GM12878 (cell line): ENCODE results near the gene NRAS. TPM values are rescaled to one million over a fixed set of nuclear protein-coding genes. Genes with fewer than 3 reads are reported as not detected.

Experiments
- ATAC-seq: fragments of 200-7000 bp; cut with Tn5 transposase; 3 replicates; pipeline ENCODE4 v1.9.1; 2020; ENCODE audit warnings: mild to moderate bottlenecking, moderate library complexity
- BruUV-seq: library from RNA; stranded (reverse); fragments of 400-500 nt; replicated peaks from 2 replicates; lab custom pipeline; 2021; lab: Mats Ljungman, UMichigan
- CTCF ChIA-PET: fragments of 300-600 bp; sonication (Branson Sonifier 250); formaldehyde crosslinking; extraction: SDS; loops from one replicate; lab custom pipeline; 2021; ENCODE audit warnings: inconsistent platforms; lab: Yijun Ruan, JAX
- POLR2A ChIA-PET: fragments of 350-600 bp; formaldehyde crosslinking; extraction: SDS; loops from one replicate; lab custom pipeline; 2021; ENCODE audit warnings: inconsistent platforms; lab: Charles Lee
- RAD21 ChIA-PET: fragments of 300-600 bp; sonication (Branson Sonifier 250); formaldehyde crosslinking; loops from one replicate; lab custom pipeline; 2023; ENCODE audit warnings: antibody characterized with exemption; ENCODE audit not compliant: unreplicated experiment; lab: Charles Lee
- SMC1A ChIA-PET: fragments of 300-600 bp; sonication (Branson Sonifier 250); formaldehyde crosslinking; loops from one replicate; lab custom pipeline; 2023; ENCODE audit not compliant: unreplicated experiment, uncharacterized antibody; lab: Charles Lee
- DNase-seq: peaks from one replicate; pipeline ENCODE4 v3.0.0-alpha.2; 2011; ENCODE audit warnings: low read depth, low spot score
- FAIRE-seq: peaks from 3 replicates; lab custom pipeline; 2011; peaks lifted over from hg19 to GRCh38; lab: Jason Lieb, UNC
- H2AFZ ChIP-seq: 2 replicates; pipeline ENCODE4 v1.6.0; 2011; ENCODE audit warnings: low read depth, low read length, control low read depth; ENCODE audit not compliant: control insufficient read depth
- H3K27ac ChIP-seq: 2 replicates; pipeline ENCODE4 v1.5.1; 2011; ENCODE audit warnings: control low read depth; ENCODE audit not compliant: control insufficient read depth, insufficient read depth
- H3K27me3 ChIP-seq, 2 experiments: replicated peaks in 1 of 2; 2 replicates each; pipeline versions ENCODE4 v1.6.0 to v1.6.1; 2011; ENCODE audit warnings: low read length in 1 of 2; ENCODE audit not compliant: control insufficient read depth in 2 of 2, insufficient read depth in 2 of 2
- H3K36me3 ChIP-seq, 2 experiments: 2 replicates each; pipeline ENCODE4 v1.5.1; 2011; ENCODE audit warnings: low read length in 1 of 2; ENCODE audit not compliant: control insufficient read depth in 2 of 2, insufficient read depth in 2 of 2
- H3K4me1 ChIP-seq: 2 replicates; pipeline ENCODE4 v1.6.1; 2011; ENCODE audit warnings: mild to moderate bottlenecking, low read length, moderate library complexity, mixed read lengths; ENCODE audit not compliant: control insufficient read depth, insufficient read depth
- H3K4me2 ChIP-seq: 2 replicates; pipeline ENCODE4 v1.6.0; 2011; ENCODE audit warnings: control low read depth; ENCODE audit not compliant: control insufficient read depth, insufficient read depth
- H3K4me3 ChIP-seq: fragments of 200-600 bp; sonication (generic); 2 replicates; pipeline ENCODE4 v1.5.1; 2016
- H3K79me2 ChIP-seq: 2 replicates; pipeline ENCODE4 v1.6.0; 2011; ENCODE audit warnings: low read length; ENCODE audit not compliant: control insufficient read depth, insufficient read depth
- H3K9ac ChIP-seq: 2 replicates; pipeline ENCODE4 v1.8.0; 2011; ENCODE audit warnings: low read length, control low read depth, mixed read lengths; ENCODE audit not compliant: control insufficient read depth, insufficient read depth
- H3K9me3 ChIP-seq: replicated peaks from 3 replicates; pipeline ENCODE4 v1.5.1; 2011; ENCODE audit warnings: mild to moderate bottlenecking, low read length; ENCODE audit not compliant: control insufficient read depth, insufficient read depth
- H4K20me1 ChIP-seq: 2 replicates; pipeline ENCODE4 v1.6.0; 2011; ENCODE audit not compliant: control insufficient read depth, insufficient read depth
- CREM ChIP-seq: IDR thresholded peaks from 2 replicates; pipeline ENCODE4 v1.6.1; 2014; ENCODE audit warnings: antibody characterized with exemption, low read depth
- EED ChIP-seq: sonication (generic); IDR thresholded peaks from 2 replicates; pipeline ENCODE4 v1.6.1; 2016; ENCODE audit warnings: antibody characterized with exemption, low read depth
- JUNB ChIP-seq: IDR thresholded peaks from 2 replicates; pipeline ENCODE4 v1.6.1; 2016; ENCODE audit warnings: antibody characterized with exemption, mild to moderate bottlenecking
- KLF5 ChIP-seq: fragments of 450-650 bp; IDR thresholded peaks from 2 replicates; pipeline ENCODE4 v1.6.1; 2014; ENCODE audit warnings: mild to moderate bottlenecking; ENCODE audit not compliant: partially characterized antibody
- MEF2B ChIP-seq: fragments of 450-650 bp; IDR thresholded peaks from 2 replicates; pipeline ENCODE4 v1.6.1; 2018; ENCODE audit warnings: mild to moderate bottlenecking, moderate library complexity; ENCODE audit not compliant: partially characterized antibody, poor library complexity, severe bottlenecking
- MTA3 ChIP-seq: IDR thresholded peaks from 2 replicates; pipeline ENCODE4 v1.6.1; 2012; ENCODE audit warnings: low read length, inconsistent platforms, borderline replicate concordance
- NRF1 ChIP-seq: conservative IDR thresholded peaks from 2 replicates; pipeline ENCODE4 v1.6.1; 2011; ENCODE audit warnings: mild to moderate bottlenecking, low read depth, low read length, improper control_type of control experiment
- RB1 ChIP-seq: fragments of 450-650 bp; formaldehyde crosslinking; IDR thresholded peaks from 2 replicates; pipeline ENCODE4 v1.6.1; 2017; ENCODE audit warnings: mild to moderate bottlenecking, borderline replicate concordance
- RCOR1 ChIP-seq: conservative IDR thresholded peaks from 2 replicates; pipeline ENCODE4 v1.6.1; 2012; ENCODE audit warnings: low read depth, low read length, improper control_type of control experiment
- SMC3 ChIP-seq: IDR thresholded peaks from 2 replicates; pipeline ENCODE4 v1.6.1; 2011; ENCODE audit warnings: low read length, improper control_type of control experiment, borderline replicate concordance
- STAT1 ChIP-seq: fragments of 450-650 bp; conservative IDR thresholded peaks from 2 replicates; pipeline ENCODE4 v1.6.1; 2014; ENCODE audit warnings: antibody characterized with exemption, mild to moderate bottlenecking
- YBX1 ChIP-seq: fragments of 450-650 bp; IDR thresholded peaks from 2 replicates; pipeline ENCODE4 v1.6.1; 2016; ENCODE audit warnings: antibody characterized with exemption
- WGBS: methylation state at CpG from one replicate; pipeline ENCODE4 v1.1.6; 2016; ENCODE audit warnings: low lambda C conversion rate; ENCODE audit not compliant: insufficient replicate concordance, insufficient coverage; ENCODE audit errors: missing lambda C conversion rate; 5-methylcytosine and 5-hydroxymethylcytosine counted together
- in situ Hi-C: fragments of 300-500 bp; cut with MboI; formaldehyde crosslinking; loops from 9 replicates; pipeline ENCODE4 v1.14.3; 2018; ENCODE audit warnings: mixed read lengths
- intact Hi-C: fragments of 100-400 bp; cut with micrococcal nuclease; formaldehyde crosslinking; loops from one replicate; pipeline ENCODE4 v1.14.2; 2022; ENCODE audit not compliant: unreplicated experiment
- polyA plus RNA-seq, 11 experiments: library from polyadenylated mRNA; depleted of rRNA in 4 of 11; unstranded in 6 of 11; stranded (reverse) in 5 of 11; fragments of >200 nt; fragmentation: Nextera tagmentation in 4 of 11; fragmentation: Illumina TruSeq in 1 of 11; extraction: Ambion mirVana in 4 of 11; extraction: Trizol in 1 of 11; gene quantifications; 1 replicate in 1 of 11; 2 replicates in 10 of 11; pipeline versions ENCODE4 v1.2.1 to v1.2.3, GENCODE V29; 2011 to 2016; ENCODE audit warnings: inconsistent platforms in 2 of 11, missing spikeins in 2 of 11, low read depth in 1 of 11
- total RNA-seq, 4 experiments: library from RNA; depleted of rRNA in 3 of 4; stranded (reverse); fragments of >200 nt in 3 of 4; fragmentation: Illumina TruSeq in 1 of 4; extraction: Trizol in 1 of 4; gene quantifications; 2 replicates each; pipeline versions ENCODE4 v1.2.1 to v1.2.3, GENCODE V29; 2013 to 2021
- TF ChIP-seq, protein P1 (sequence below): fragments of 450-650 bp; IDR thresholded peaks from 2 replicates; pipeline ENCODE4 v1.6.1; 2017; ENCODE audit warnings: antibody characterized with exemption, mild to moderate bottlenecking, moderate library complexity
- TF ChIP-seq, protein P2 (sequence below): IDR thresholded peaks from 2 replicates; pipeline ENCODE4 v1.6.1; 2012; ENCODE audit warnings: mild to moderate bottlenecking, low read depth, low read length
- TF ChIP-seq, protein P3 (sequence below): IDR thresholded peaks from 2 replicates; pipeline ENCODE4 v1.6.1; 2011; ENCODE audit warnings: mild to moderate bottlenecking, low read depth, low read length, moderate library complexity; ENCODE audit not compliant: insufficient replicate concordance

The NRAS gene
- total and polyA plus RNA-seq, 10 of the 15 experiments (the other 5 are each of a cell fraction or from before 2014, with no cell fraction given): 31.7 to 73.2 (median 66.2) TPM

DNA sequence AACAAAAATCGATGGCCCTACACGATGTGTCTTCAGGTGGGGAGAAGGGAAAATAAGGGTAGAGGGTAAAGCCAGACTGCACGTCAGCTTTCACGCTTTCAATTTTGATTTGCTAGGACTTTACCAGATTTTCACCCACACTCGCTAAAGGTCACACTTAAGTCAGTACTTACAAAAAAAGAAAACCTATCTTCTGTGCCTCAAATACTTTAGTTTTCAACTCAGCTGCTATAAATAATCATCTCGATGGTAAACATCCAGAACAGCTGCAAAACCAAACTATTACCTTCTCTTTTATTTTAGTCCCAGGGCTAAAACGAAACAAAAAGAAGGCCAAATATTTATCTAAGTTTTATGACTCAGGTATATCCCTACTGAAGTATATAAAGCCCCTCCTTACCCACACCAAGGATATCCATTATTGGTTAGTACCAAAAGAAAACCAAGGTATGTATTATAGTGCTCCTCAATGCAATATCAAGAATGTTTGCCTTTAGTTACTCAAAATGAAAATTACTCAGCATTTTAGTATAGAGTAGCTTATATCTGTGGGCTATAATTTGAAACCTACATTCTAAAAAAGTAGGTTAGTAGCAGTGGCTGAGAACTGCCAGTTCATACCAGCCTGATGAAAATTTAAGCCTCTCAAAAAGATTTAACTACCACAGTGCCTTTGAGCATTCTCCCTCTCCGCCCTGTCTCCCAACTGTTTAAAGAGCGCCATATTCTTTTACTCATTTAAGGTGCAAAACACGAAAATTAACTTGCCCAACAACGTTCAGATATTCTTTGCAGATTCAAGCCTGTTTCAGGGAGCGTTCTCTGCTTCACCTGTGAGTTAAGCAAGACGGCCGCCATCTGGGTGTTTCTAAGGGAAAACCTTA, 39.7 kb upstream of the NRAS start:
- peak; percentile 54 for DNase-seq
- H3K4me2 ChIP-seq: peak overlapping the region; percentile 89
- H3K4me1 ChIP-seq: peaks cover 26% of the 10 kb centered on the region
- H3K36me3 ChIP-seq: no peaks in the 10 kb centered on the region
- peaks cover 8% of the 10 kb centered on the region for H4K20me1 ChIP-seq
- intact Hi-C loops (loop anchor here (2.0 to 5.0 kb wide), 2 partner anchors 39 to 244 kb away; partner anchors contain the start of genes NRAS and TRIM33), in situ Hi-C loops (no loop called here)
- ChIA-PET POLR2A (interaction anchor here (1.2 to 6.8 kb wide), 4 partner anchors 18 to 826 kb away, joined by 3 to 36 read pairs (median 6); partner anchors contain the start of genes NRAS and SIKE1), CTCF (interaction anchor here (0.6 to 1.5 kb wide), 2 partner anchors 36 to 40 kb away, joined by 4 read pairs; partner anchors contain the start of gene NRAS), SMC1A (interaction anchor here (0.8 to 3.3 kb wide), 9 partner anchors 9 to 875 kb away, joined by 3 to 24 read pairs (median 3); partner anchors contain the start of genes NRAS and SIKE1), RAD21 (interaction anchor here (1.0 to 1.4 kb wide), 3 partner anchors 11 to 40 kb away, joined by 3 to 4 read pairs (median 3); partner anchors contain the start of genes NRAS and SIKE1)
- no TSS peak for BruUV-seq
- H3K9ac ChIP-seq: peak overlapping the region; percentile 100
- no peaks in the 10 kb centered on the region for H3K27me3 ChIP-seq
- peak; percentile 64 for FAIRE-seq
- no peak overlapping the region for H2AFZ ChIP-seq
- peak overlapping the region; percentile 99 for H3K27ac ChIP-seq
- no peaks in the 10 kb centered on the region for H3K9me3 ChIP-seq
- ATAC-seq: peak; percentile 12
- H3K79me2 ChIP-seq: peaks cover 65% of the 10 kb centered on the region
- H3K4me3 ChIP-seq: peak overlapping the region; percentile 96
- WGBS: 7% methylated on average over 14 of the region's 14 CpGs
- TF ChIP-seq MEF2B: peak; percentile 82
- no peak for TF ChIP-seq EED
- TF ChIP-seq NRF1: no peak
- no peak for TF ChIP-seq RB1
- TF ChIP-seq JUNB: peak; percentile 40; the same call in 1 of the 2 replicates
- TF ChIP-seq CREM: peak; percentile 52
- TF ChIP-seq, protein P1, sequence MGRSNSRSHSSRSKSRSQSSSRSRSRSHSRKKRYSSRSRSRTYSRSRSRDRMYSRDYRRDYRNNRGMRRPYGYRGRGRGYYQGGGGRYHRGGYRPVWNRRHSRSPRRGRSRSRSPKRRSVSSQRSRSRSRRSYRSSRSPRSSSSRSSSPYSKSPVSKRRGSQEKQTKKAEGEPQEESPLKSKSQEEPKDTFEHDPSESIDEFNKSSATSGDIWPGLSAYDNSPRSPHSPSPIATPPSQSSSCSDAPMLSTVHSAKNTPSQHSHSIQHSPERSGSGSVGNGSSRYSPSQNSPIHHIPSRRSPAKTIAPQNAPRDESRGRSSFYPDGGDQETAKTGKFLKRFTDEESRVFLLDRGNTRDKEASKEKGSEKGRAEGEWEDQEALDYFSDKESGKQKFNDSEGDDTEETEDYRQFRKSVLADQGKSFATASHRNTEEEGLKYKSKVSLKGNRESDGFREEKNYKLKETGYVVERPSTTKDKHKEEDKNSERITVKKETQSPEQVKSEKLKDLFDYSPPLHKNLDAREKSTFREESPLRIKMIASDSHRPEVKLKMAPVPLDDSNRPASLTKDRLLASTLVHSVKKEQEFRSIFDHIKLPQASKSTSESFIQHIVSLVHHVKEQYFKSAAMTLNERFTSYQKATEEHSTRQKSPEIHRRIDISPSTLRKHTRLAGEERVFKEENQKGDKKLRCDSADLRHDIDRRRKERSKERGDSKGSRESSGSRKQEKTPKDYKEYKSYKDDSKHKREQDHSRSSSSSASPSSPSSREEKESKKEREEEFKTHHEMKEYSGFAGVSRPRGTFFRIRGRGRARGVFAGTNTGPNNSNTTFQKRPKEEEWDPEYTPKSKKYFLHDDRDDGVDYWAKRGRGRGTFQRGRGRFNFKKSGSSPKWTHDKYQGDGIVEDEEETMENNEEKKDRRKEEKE: no peak
- TF ChIP-seq, protein P2, sequence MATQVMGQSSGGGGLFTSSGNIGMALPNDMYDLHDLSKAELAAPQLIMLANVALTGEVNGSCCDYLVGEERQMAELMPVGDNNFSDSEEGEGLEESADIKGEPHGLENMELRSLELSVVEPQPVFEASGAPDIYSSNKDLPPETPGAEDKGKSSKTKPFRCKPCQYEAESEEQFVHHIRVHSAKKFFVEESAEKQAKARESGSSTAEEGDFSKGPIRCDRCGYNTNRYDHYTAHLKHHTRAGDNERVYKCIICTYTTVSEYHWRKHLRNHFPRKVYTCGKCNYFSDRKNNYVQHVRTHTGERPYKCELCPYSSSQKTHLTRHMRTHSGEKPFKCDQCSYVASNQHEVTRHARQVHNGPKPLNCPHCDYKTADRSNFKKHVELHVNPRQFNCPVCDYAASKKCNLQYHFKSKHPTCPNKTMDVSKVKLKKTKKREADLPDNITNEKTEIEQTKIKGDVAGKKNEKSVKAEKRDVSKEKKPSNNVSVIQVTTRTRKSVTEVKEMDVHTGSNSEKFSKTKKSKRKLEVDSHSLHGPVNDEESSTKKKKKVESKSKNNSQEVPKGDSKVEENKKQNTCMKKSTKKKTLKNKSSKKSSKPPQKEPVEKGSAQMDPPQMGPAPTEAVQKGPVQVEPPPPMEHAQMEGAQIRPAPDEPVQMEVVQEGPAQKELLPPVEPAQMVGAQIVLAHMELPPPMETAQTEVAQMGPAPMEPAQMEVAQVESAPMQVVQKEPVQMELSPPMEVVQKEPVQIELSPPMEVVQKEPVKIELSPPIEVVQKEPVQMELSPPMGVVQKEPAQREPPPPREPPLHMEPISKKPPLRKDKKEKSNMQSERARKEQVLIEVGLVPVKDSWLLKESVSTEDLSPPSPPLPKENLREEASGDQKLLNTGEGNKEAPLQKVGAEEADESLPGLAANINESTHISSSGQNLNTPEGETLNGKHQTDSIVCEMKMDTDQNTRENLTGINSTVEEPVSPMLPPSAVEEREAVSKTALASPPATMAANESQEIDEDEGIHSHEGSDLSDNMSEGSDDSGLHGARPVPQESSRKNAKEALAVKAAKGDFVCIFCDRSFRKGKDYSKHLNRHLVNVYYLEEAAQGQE: no peak
- no peak for TF ChIP-seq SMC3
- TF ChIP-seq YBX1: no peak
- no peak for TF ChIP-seq STAT1
- TF ChIP-seq, protein P3, sequence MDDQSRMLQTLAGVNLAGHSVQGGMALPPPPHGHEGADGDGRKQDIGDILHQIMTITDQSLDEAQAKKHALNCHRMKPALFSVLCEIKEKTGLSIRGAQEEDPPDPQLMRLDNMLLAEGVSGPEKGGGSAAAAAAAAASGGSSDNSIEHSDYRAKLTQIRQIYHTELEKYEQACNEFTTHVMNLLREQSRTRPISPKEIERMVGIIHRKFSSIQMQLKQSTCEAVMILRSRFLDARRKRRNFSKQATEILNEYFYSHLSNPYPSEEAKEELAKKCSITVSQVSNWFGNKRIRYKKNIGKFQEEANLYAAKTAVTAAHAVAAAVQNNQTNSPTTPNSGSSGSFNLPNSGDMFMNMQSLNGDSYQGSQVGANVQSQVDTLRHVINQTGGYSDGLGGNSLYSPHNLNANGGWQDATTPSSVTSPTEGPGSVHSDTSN: no peak
- TF ChIP-seq KLF5: no peak
- TF ChIP-seq MTA3: no peak
- no peak for TF ChIP-seq RCOR1
